K562 (cell line): ENCODE measurements around the gene C2CD4D. TPM values are rescaled to one million over a fixed set of nuclear protein-coding genes. Genes with fewer than 3 reads are reported as not detected.

Source experiments
- FOSL1 ChIP-seq: fragments of 200-800 bp; sonication (Bioruptor generic); conservative IDR thresholded peaks from 2 replicates; pipeline ENCODE4 v1.6.1; 2016; ENCODE audit warnings: missing genetic modification characterization, missing compliant biosample characterization
- TSC22D4 ChIP-seq: fragments of 450-650 bp; IDR thresholded peaks from 2 replicates; pipeline ENCODE4 v1.6.1; 2016; ENCODE audit warnings: missing genetic modification characterization, missing biosample characterization, control low read depth
- polyA plus RNA-seq, 8 experiments: library from polyadenylated mRNA; depleted of rRNA in 4 of 8; stranded (reverse) in 5 of 8; unstranded in 3 of 8; fragments of >200 nt; fragmentation: Nextera tagmentation in 2 of 8; fragmentation: Illumina TruSeq in 1 of 8; extraction: Ambion mirVana in 2 of 8; extraction: Trizol in 1 of 8; gene quantifications; 2 replicates each; pipeline versions ENCODE4 v1.2.1 to v1.2.3, GENCODE V29; 2011 to 2014; ENCODE audit warnings: inconsistent platforms in 1 of 8, missing spikeins in 1 of 8
- small RNA-seq: library from RNA; depleted of rRNA; stranded (forward); fragments of <200 nt; gene quantifications from one replicate; pipeline ENCODE3, GENCODE V24; 2014
- total RNA-seq, 7 experiments: library from RNA; depleted of rRNA in 6 of 7; stranded (reverse); fragments of >200 nt in 6 of 7; fragmentation: Illumina TruSeq in 2 of 7; extraction: Trizol in 2 of 7; gene quantifications; 2 replicates each; pipeline versions ENCODE4 v1.2.1 to v1.2.3, GENCODE V29; 2011 to 2021; ENCODE audit warnings: low replicate concordance in 1 of 7

The C2CD4D gene
- total and polyA plus RNA-seq, 9 of the 15 experiments (the other 6 are each of a cell fraction or from before 2014, with no cell fraction given) = not detected

- TF ChIP-seq FOSL1 (tag) (peak; percentile 41), TSC22D4 (tag) (no peak)
- TF ChIP-seq, all 486 proteins: peak for 147
Observed at GRCh38 chr1:151790071-151790939, 49.3 kb downstream of the C2CD4D start, which contains the start of gene TDRKH (continued).

Small RNA genes within 50 kb of the gene (small RNA-seq; reads per million reads assigned to genes)
- gene RF00019 = not detected

Other genes starting within 250 kb of the C2CD4D start
Only the 7 nearest of the 12 such genes appear.
- gene RIIAD1, start 118.3 kb downstream of the C2CD4D start, total RNA-seq (2014; rRNA removed) = not detected in 2 replicates
- not detected in 2 replicates for gene RIIAD1, start 118.3 kb downstream of the C2CD4D start, total RNA-seq (2014; rRNA removed; fragmentation: Illumina TruSeq; extraction: Trizol)
- not detected in 2 replicates for gene RIIAD1, start 118.3 kb downstream of the C2CD4D start, total RNA-seq (2015; rRNA removed; fragmentation: Illumina TruSeq; extraction: Trizol)
- gene RIIAD1, start 118.3 kb downstream of the C2CD4D start, total RNA-seq (2021) = not detected in 2 replicates
- not detected in 2 replicates for gene RIIAD1, start 118.3 kb downstream of the C2CD4D start, polyA plus RNA-seq (2011; rRNA removed)
- not detected in 2 replicates for gene RIIAD1, start 118.3 kb downstream of the C2CD4D start, polyA plus RNA-seq (2014; fragmentation: Illumina TruSeq; extraction: Trizol)
- not detected for gene RIIAD1, start 118.3 kb downstream of the C2CD4D start, polyA plus RNA-seq (2014; fragmentation: Nextera tagmentation; extraction: Ambion mirVana)
- gene RIIAD1, start 118.3 kb downstream of the C2CD4D start, polyA plus RNA-seq (2014; rRNA removed) = not detected in 2 replicates
- 111 and 159 TPM in 2 replicates for gene MRPL9, start 76.3 kb downstream of the C2CD4D start, total RNA-seq (2014; rRNA removed)
- gene MRPL9, start 76.3 kb downstream of the C2CD4D start, total RNA-seq (2014; rRNA removed; fragmentation: Illumina TruSeq; extraction: Trizol) = 115 and 128 TPM in 2 replicates
- gene MRPL9, start 76.3 kb downstream of the C2CD4D start, total RNA-seq (2015; rRNA removed; fragmentation: Illumina TruSeq; extraction: Trizol) = 122 and 128 TPM in 2 replicates
- 106 and 123 TPM in 2 replicates for gene MRPL9, start 76.3 kb downstream of the C2CD4D start, total RNA-seq (2021)
- gene MRPL9, start 76.3 kb downstream of the C2CD4D start, polyA plus RNA-seq (2011; rRNA removed) = 161 and 162 TPM in 2 replicates
- 124 and 132 TPM in 2 replicates for gene MRPL9, start 76.3 kb downstream of the C2CD4D start, polyA plus RNA-seq (2014; fragmentation: Illumina TruSeq; extraction: Trizol)
- 10 to 100 TPM; 38.0 to 57.0 TPM for gene MRPL9, start 76.3 kb downstream of the C2CD4D start, polyA plus RNA-seq (2014; fragmentation: Nextera tagmentation; extraction: Ambion mirVana)
- gene MRPL9, start 76.3 kb downstream of the C2CD4D start, polyA plus RNA-seq (2014; rRNA removed) = 110 and 115 TPM in 2 replicates
- gene TDRKH, start 49.3 kb downstream of the C2CD4D start, total RNA-seq (2014; rRNA removed) = 7.1 and 7.2 TPM in 2 replicates
- gene TDRKH, start 49.3 kb downstream of the C2CD4D start, total RNA-seq (2014; rRNA removed; fragmentation: Illumina TruSeq; extraction: Trizol) = 8.4 and 9.6 TPM in 2 replicates
- gene TDRKH, start 49.3 kb downstream of the C2CD4D start, total RNA-seq (2015; rRNA removed; fragmentation: Illumina TruSeq; extraction: Trizol) = 3.4 and 4.3 TPM in 2 replicates
- 11.4 and 11.5 TPM in 2 replicates for gene TDRKH, start 49.3 kb downstream of the C2CD4D start, total RNA-seq (2021)
- 17.0 and 21.3 TPM in 2 replicates for gene TDRKH, start 49.3 kb downstream of the C2CD4D start, polyA plus RNA-seq (2011; rRNA removed)
- gene TDRKH, start 49.3 kb downstream of the C2CD4D start, polyA plus RNA-seq (2014; fragmentation: Illumina TruSeq; extraction: Trizol) = 10.8 and 11.4 TPM in 2 replicates
- 1 to 10 TPM; 5.3 to 6.9 TPM for gene TDRKH, start 49.3 kb downstream of the C2CD4D start, polyA plus RNA-seq (2014; fragmentation: Nextera tagmentation; extraction: Ambion mirVana)
- 8.9 and 10.3 TPM in 2 replicates for gene TDRKH, start 49.3 kb downstream of the C2CD4D start, polyA plus RNA-seq (2014; rRNA removed)
- not detected in 2 replicates for gene LINGO4, start 34.4 kb downstream of the C2CD4D start, total RNA-seq (2014; rRNA removed)
- not detected in 2 replicates for gene LINGO4, start 34.4 kb downstream of the C2CD4D start, total RNA-seq (2014; rRNA removed; fragmentation: Illumina TruSeq; extraction: Trizol)
- not detected in 2 replicates for gene LINGO4, start 34.4 kb downstream of the C2CD4D start, total RNA-seq (2015; rRNA removed; fragmentation: Illumina TruSeq; extraction: Trizol)
- not detected in 2 replicates for gene LINGO4, start 34.4 kb downstream of the C2CD4D start, total RNA-seq (2021)
- not detected in 2 replicates for gene LINGO4, start 34.4 kb downstream of the C2CD4D start, polyA plus RNA-seq (2011; rRNA removed)
- not detected in 2 replicates for gene LINGO4, start 34.4 kb downstream of the C2CD4D start, polyA plus RNA-seq (2014; fragmentation: Illumina TruSeq; extraction: Trizol)
- gene LINGO4, start 34.4 kb downstream of the C2CD4D start, polyA plus RNA-seq (2014; fragmentation: Nextera tagmentation; extraction: Ambion mirVana) = not detected
- gene LINGO4, start 34.4 kb downstream of the C2CD4D start, polyA plus RNA-seq (2014; rRNA removed) = not detected in 2 replicates
- not detected in 2 replicates for gene RORC, start 8.0 kb downstream of the C2CD4D start, total RNA-seq (2014; rRNA removed)
- not detected in 2 replicates for gene RORC, start 8.0 kb downstream of the C2CD4D start, total RNA-seq (2014; rRNA removed; fragmentation: Illumina TruSeq; extraction: Trizol)
- not detected in 2 replicates for gene RORC, start 8.0 kb downstream of the C2CD4D start, total RNA-seq (2015; rRNA removed; fragmentation: Illumina TruSeq; extraction: Trizol)
- gene RORC, start 8.0 kb downstream of the C2CD4D start, total RNA-seq (2021) = not detected in 2 replicates
- not detected in 2 replicates for gene RORC, start 8.0 kb downstream of the C2CD4D start, polyA plus RNA-seq (2011; rRNA removed)
- not detected in 2 replicates for gene RORC, start 8.0 kb downstream of the C2CD4D start, polyA plus RNA-seq (2014; fragmentation: Illumina TruSeq; extraction: Trizol)
- not detected for gene RORC, start 8.0 kb downstream of the C2CD4D start, polyA plus RNA-seq (2014; fragmentation: Nextera tagmentation; extraction: Ambion mirVana)
- not detected in 2 replicates for gene RORC, start 8.0 kb downstream of the C2CD4D start, polyA plus RNA-seq (2014; rRNA removed)
- not detected in 2 replicates for gene THEM5, start 13.9 kb upstream of the C2CD4D start, total RNA-seq (2014; rRNA removed)
- not detected in 2 replicates for gene THEM5, start 13.9 kb upstream of the C2CD4D start, total RNA-seq (2014; rRNA removed; fragmentation: Illumina TruSeq; extraction: Trizol)
- not detected in 2 replicates for gene THEM5, start 13.9 kb upstream of the C2CD4D start, total RNA-seq (2015; rRNA removed; fragmentation: Illumina TruSeq; extraction: Trizol)
- gene THEM5, start 13.9 kb upstream of the C2CD4D start, total RNA-seq (2021) = not detected in 2 replicates
- not detected in 2 replicates for gene THEM5, start 13.9 kb upstream of the C2CD4D start, polyA plus RNA-seq (2011; rRNA removed)
- gene THEM5, start 13.9 kb upstream of the C2CD4D start, polyA plus RNA-seq (2014; fragmentation: Illumina TruSeq; extraction: Trizol) = not detected in 2 replicates
- gene THEM5, start 13.9 kb upstream of the C2CD4D start, polyA plus RNA-seq (2014; fragmentation: Nextera tagmentation; extraction: Ambion mirVana) = not detected
- gene THEM5, start 13.9 kb upstream of the C2CD4D start, polyA plus RNA-seq (2014; rRNA removed) = not detected in 2 replicates
- 24.5 and 25.2 TPM in 2 replicates for gene THEM4, start 69.7 kb upstream of the C2CD4D start, total RNA-seq (2014; rRNA removed)
- 35.3 and 41.1 TPM in 2 replicates for gene THEM4, start 69.7 kb upstream of the C2CD4D start, total RNA-seq (2014; rRNA removed; fragmentation: Illumina TruSeq; extraction: Trizol)
- 39.3 and 39.7 TPM in 2 replicates for gene THEM4, start 69.7 kb upstream of the C2CD4D start, total RNA-seq (2015; rRNA removed; fragmentation: Illumina TruSeq; extraction: Trizol)
- 25.5 and 27.4 TPM in 2 replicates for gene THEM4, start 69.7 kb upstream of the C2CD4D start, total RNA-seq (2021)
- gene THEM4, start 69.7 kb upstream of the C2CD4D start, polyA plus RNA-seq (2011; rRNA removed) = 51.3 and 71.9 TPM in 2 replicates
- gene THEM4, start 69.7 kb upstream of the C2CD4D start, polyA plus RNA-seq (2014; fragmentation: Illumina TruSeq; extraction: Trizol) = 45.7 and 48.3 TPM in 2 replicates
- gene THEM4, start 69.7 kb upstream of the C2CD4D start, polyA plus RNA-seq (2014; fragmentation: Nextera tagmentation; extraction: Ambion mirVana) = 10 to 100 TPM in 1 of 2 experiments, 1 to 10 TPM in 1; 8.6 to 12.5 TPM
- gene THEM4, start 69.7 kb upstream of the C2CD4D start, polyA plus RNA-seq (2014; rRNA removed) = 46.1 and 48.7 TPM in 2 replicates